Spleen (tissue), 13 donors: ENCODE results near the gene REPS2. TPM values are rescaled to one million over a fixed set of nuclear protein-coding genes. Genes with fewer than 3 reads are reported as not detected.

Source experiments
- DNase-seq: peaks from one replicate; pipeline ENCODE4 v3.0.0-alpha.2; 2020
- H3K27ac ChIP-seq, 8 donors: fragments of 200-600 bp; sonication (generic) in 7 of 8; 1 replicate in 4 of 8; 2 replicates in 4 of 8; pipeline versions ENCODE4 v1.5.0 to v1.8.0; 2016 to 2021; ENCODE audit warnings: inconsistent platforms in 4 of 8, mild to moderate bottlenecking in 4 of 8, moderate library complexity in 1 of 8
- H3K27me3 ChIP-seq, 7 donors: fragments of 200-600 bp; sonication (generic) in 6 of 7; replicated peaks in 1 of 7; 1 replicate in 4 of 7; 2 replicates in 3 of 7; pipeline versions ENCODE4 v1.5.0 to v1.8.0; 2016 to 2021; ENCODE audit warnings: inconsistent platforms in 3 of 7, mild to moderate bottlenecking in 1 of 7
- H3K36me3 ChIP-seq, 6 donors: fragments of 200-600 bp; sonication (generic) in 5 of 6; 1 replicate in 4 of 6; 2 replicates in 2 of 6; pipeline versions ENCODE4 v1.5.0 to v1.8.0; 2016 to 2021; ENCODE audit warnings: inconsistent platforms in 2 of 6
- H3K4me1 ChIP-seq, 6 donors: fragments of 200-600 bp; sonication (generic) in 5 of 6; 1 replicate in 3 of 6; 2 replicates in 3 of 6; pipeline versions ENCODE4 v1.5.0 to v1.8.0; 2016 to 2021; ENCODE audit warnings: inconsistent platforms in 3 of 6
- H3K4me3 ChIP-seq, 8 donors: fragments of 200-600 bp; sonication (generic) in 7 of 8; 1 replicate in 4 of 8; 2 replicates in 4 of 8; pipeline versions ENCODE4 v1.5.0 to v1.8.0; 2016 to 2021; ENCODE audit warnings: inconsistent platforms in 4 of 8, mild to moderate bottlenecking in 4 of 8, moderate library complexity in 2 of 8
- H3K9me3 ChIP-seq, 8 donors: fragments of 200-600 bp; sonication (generic) in 7 of 8; 1 replicate in 4 of 8; 2 replicates in 4 of 8; pipeline versions ENCODE4 v1.5.0 to v1.8.0; 2016 to 2021; ENCODE audit warnings: inconsistent platforms in 4 of 8
- POLR2A ChIP-seq, 3 donors: fragments of 450-650 bp; IDR thresholded peaks; one replicate each; pipeline ENCODE4 v1.5.1; 2017; ENCODE audit warnings: antibody characterized with exemption in 3 of 3, mild to moderate bottlenecking in 1 of 3
- POLR2AphosphoS5 ChIP-seq, 3 donors: sonication (generic); formaldehyde crosslinking; IDR thresholded peaks; one replicate each; pipeline ENCODE4 v1.5.1; 2017; ENCODE audit warnings: antibody characterized with exemption in 3 of 3
- WGBS, 5 donors: extraction: QIAGEN DNeasy Blood & Tissue Kit in 3 of 5; methylation state at CpG; one replicate each; pipeline versions ENCODE4 v1.1.5 to v1.1.7; 2013 to 2018; 5-methylcytosine and 5-hydroxymethylcytosine counted together
- intact Hi-C: fragments of 100-400 bp; cut with DNase I; formaldehyde crosslinking; loops from one replicate; pipeline ENCODE4 v1.15.0; 2023; ENCODE audit warnings: low total_unique reads
- long read RNA-seq, 2 donors: transcript quantifications; one replicate each; lab custom pipeline, GENCODE V29; 2026
- polyA plus RNA-seq, 3 donors: library from polyadenylated mRNA; stranded (reverse); fragments of 200-250 nt; gene quantifications; one replicate each; pipeline ENCODE4 v1.2.1, GENCODE V29; 2013
- total RNA-seq, 7 donors: library from RNA; depleted of rRNA in 3 of 7; stranded (reverse); fragments of >200 nt in 3 of 7; fragmentation: NEBNext Ultra II Directional in 4 of 7; extraction: Animal tissue kit (Norgen Biotek cat#: 25700) in 4 of 7; gene quantifications; one replicate each; pipeline versions ENCODE4 v1.1.0 to v1.2.1, GENCODE V29; 2016 to 2021
- TF ChIP-seq, protein P1 (sequence below), 11 experiments: fragments of 200-600 bp in 7 of 11; fragments of 450-650 bp in 4 of 11; sonication (generic) in 4 of 11; IDR thresholded peaks in 8 of 11; conservative IDR thresholded peaks in 3 of 11; 1 replicate in 7 of 11; 2 replicates in 4 of 11; pipeline versions ENCODE4 v1.4.0 to v1.8.0; 2016 to 2021; ENCODE audit warnings: antibody characterized with exemption in 11 of 11, inconsistent platforms in 4 of 11, mild to moderate bottlenecking in 1 of 11
- donor health status: healthy with polysubstance abuse.
- donor health status: DM: no; HTN: no; CAD: no; lungs with moderate emphysema.
- donor health status: DM: no; HTN: no; CAD: no.
- donor health status: Bipolar disorder and iron deficiency.
- donor health status: healthy.
- donor health status: DM: no; HTN: no; CAD: no.
- donor health status: DM: yes; HTN: yes; CAD: no.

The REPS2 gene
- total RNA-seq (10 to 100 TPM in 2 of 7 donors, 1 to 10 TPM in 5; 5.5 to 18.3 (median 8.8) TPM), polyA plus RNA-seq (1 to 10 TPM; 1.5 to 2.3 (median 1.7) TPM)
- long read RNA-seq, donor 1, full-length matches to known transcripts, result 1 of 1 reads
- long read RNA-seq, donor 1, partial matches to known transcripts, result 0 of 1 reads
- long read RNA-seq, donor 1, other reads (novel, unspliced or antisense), result 0 of 1 reads
- long read RNA-seq, donor 2, result 0 reads

DNA sequence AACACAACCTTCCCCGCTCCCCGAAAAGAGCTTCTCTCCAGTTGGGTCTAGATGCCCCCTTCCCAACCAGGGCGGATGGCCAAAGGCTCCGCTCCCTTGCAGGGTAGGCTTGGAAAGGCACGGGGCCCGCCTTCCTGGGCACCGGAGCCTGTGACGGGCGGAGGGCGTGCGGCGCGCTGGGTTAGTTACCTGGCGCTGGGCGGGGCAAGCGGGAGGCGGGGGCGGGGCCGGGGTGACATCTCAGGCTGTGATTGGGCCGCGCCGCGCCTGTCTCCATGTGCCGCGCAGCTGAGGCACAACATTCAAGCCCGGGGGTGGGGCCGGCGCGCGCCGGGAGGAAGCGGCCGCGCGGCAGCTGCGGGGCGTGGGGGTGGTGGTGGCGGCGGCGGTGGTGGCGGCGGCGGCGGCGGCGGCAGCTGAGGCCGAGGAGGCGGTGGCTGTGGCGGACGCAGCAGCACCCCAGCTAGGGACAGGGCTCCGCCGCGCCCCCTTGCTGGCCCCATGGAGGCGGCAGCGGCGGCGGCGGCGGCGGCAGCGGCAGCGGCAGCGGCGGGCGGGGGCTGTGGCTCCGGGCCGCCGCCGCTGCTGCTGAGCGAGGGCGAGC, at the start of gene REPS2:
Gene REPS2, plus strand, starts transcription at position 298 of the 604 bp plus-strand sequence. Its CDS starts 204 bp downstream, at position 502.
- TF ChIP-seq, protein P1, sequence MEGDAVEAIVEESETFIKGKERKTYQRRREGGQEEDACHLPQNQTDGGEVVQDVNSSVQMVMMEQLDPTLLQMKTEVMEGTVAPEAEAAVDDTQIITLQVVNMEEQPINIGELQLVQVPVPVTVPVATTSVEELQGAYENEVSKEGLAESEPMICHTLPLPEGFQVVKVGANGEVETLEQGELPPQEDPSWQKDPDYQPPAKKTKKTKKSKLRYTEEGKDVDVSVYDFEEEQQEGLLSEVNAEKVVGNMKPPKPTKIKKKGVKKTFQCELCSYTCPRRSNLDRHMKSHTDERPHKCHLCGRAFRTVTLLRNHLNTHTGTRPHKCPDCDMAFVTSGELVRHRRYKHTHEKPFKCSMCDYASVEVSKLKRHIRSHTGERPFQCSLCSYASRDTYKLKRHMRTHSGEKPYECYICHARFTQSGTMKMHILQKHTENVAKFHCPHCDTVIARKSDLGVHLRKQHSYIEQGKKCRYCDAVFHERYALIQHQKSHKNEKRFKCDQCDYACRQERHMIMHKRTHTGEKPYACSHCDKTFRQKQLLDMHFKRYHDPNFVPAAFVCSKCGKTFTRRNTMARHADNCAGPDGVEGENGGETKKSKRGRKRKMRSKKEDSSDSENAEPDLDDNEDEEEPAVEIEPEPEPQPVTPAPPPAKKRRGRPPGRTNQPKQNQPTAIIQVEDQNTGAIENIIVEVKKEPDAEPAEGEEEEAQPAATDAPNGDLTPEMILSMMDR (IDR thresholded peaks at IDR 0.05 in 8 of 11, conservative IDR thresholded peaks at IDR 0.05 in 3 of 11), result no peak
- TF ChIP-seq POLR2A (IDR thresholded peaks at IDR 0.05) (no peak), POLR2AphosphoS5 (IDR thresholded peaks at IDR 0.05) (peak in 2 of 3 donors; percentile 55 to 56)
- H3K9me3 ChIP-seq, result peaks cover 0 to 8% (median 0%) of the 10 kb centered on the region in 8 donors
- peak; percentile 94 for DNase-seq
- peaks cover 0 to 18% (median 3%) of the 10 kb centered on the region in 6 donors for H3K4me1 ChIP-seq
- peak within 1 kb of the TSS; percentile 35 to 81 (median 52) for H3K4me3 ChIP-seq
- 2 to 28% (median 12%) methylated on average over 12 to 69 of the region's 71 CpGs; no CpG with 5 or more reads in 1 of the 5 donors for WGBS, 5 donors
- no peaks in the 10 kb centered on the region for H3K27me3 ChIP-seq
- no peaks in the 10 kb centered on the region for H3K36me3 ChIP-seq
- H3K27ac ChIP-seq, result peak within 1 kb of the TSS in 4 of 8 donors; percentile 28 to 63 (median 44)
- intact Hi-C loops, result loop anchor here (10.0 kb wide), 1 partner anchor 62 kb away; no protein-coding TSS in a partner anchor

DNA sequence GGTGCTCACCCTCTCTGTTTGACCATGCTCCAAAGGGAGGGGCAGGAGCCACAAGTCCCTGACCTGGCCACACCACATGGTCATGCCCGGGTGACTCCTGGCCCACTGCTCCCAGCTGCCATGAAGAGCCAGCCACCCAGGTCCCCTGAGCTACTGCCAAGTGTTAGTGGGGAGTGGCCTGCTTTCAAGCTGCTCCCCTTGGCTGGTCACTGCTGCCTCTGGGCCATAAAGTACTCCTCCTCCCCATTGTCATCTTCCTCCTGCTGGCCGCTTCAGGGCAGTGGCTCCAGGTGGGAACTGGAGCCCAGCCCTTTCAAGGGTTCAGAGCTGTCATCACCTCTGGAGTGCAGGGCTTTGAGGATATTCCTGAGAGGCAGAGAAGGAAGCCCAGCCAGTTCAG, 49.0 kb upstream of the REPS2 start:
- no peaks in the 10 kb centered on the region for H3K36me3 ChIP-seq
- H3K27me3 ChIP-seq, result peaks cover 0 to 24% (median 0%) of the 10 kb centered on the region in 7 donors
- H3K27ac ChIP-seq, result no peak overlapping the region
- H3K4me1 ChIP-seq, result peaks cover 0 to 7% (median 2%) of the 10 kb centered on the region in 6 donors
- no peak overlapping the region for H3K4me3 ChIP-seq
- 50 to 100% (median 83%) methylated on average over 1 to 2 of the region's 2 CpGs; no CpG with 5 or more reads in 1 of the 5 donors for WGBS, 5 donors
- intact Hi-C loops, result no loop called here
- no peak for DNase-seq
- TF ChIP-seq, protein P1 (IDR thresholded peaks at IDR 0.05 in 8 of 11, conservative IDR thresholded peaks at IDR 0.05 in 3 of 11), result no peak
- TF ChIP-seq POLR2A (IDR thresholded peaks at IDR 0.05), result no peak
- TF ChIP-seq POLR2AphosphoS5 (IDR thresholded peaks at IDR 0.05), result no peak
- H3K9me3 ChIP-seq, result no peaks in the 10 kb centered on the region

DNA sequence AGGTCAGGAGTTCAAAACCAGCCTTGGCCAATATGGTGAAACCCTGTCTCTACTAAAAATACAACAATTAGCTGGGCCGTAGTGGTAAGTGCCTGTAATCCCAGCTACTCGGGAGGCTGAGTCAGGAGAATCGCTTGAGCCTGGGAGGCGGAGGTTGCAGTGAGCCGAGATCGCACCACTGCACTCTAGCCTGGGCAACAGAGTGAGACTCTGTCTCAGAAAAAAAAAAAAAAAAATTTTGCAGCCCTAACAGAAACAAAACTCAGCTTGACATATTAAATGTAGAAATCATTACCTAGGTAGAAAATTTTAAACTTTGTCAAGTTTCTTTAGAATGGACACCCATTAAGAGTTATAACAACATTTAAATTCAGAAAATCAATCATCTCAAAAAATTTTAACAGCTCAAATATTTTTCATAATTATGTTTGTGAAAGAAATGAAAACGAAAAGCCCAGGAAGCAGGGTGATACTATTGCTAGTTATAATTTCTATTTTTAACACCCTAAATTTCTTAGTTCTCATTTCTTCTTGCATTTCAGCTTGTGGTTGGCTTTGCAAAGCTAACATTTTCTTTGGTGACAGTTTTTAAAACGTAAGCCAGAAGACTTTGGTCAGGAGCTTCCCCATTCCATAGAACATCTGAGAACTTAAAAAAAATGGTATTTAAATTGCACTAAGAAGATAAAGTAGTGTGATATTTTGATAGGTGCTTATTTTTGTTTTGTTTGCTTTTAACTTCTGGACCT, 43.0 kb upstream of the REPS2 start:
- H3K4me3 ChIP-seq, result no peak overlapping the region
- peaks cover 0 to 29% (median 0%) of the 10 kb centered on the region in 7 donors for H3K27me3 ChIP-seq
- no peaks in the 10 kb centered on the region for H3K9me3 ChIP-seq
- intact Hi-C loops, result no loop called here
- 50 to 66% (median 58%) methylated on average over 8 of the region's 8 CpGs for WGBS, 5 donors
- H3K4me1 ChIP-seq, result no peaks in the 10 kb centered on the region
- TF ChIP-seq POLR2AphosphoS5 (IDR thresholded peaks at IDR 0.05), result no peak
- peak overlapping the region in 1 of 8 donors; percentile 27 for H3K27ac ChIP-seq
- H3K36me3 ChIP-seq, result no peaks in the 10 kb centered on the region
- DNase-seq, result no peak

DNA sequence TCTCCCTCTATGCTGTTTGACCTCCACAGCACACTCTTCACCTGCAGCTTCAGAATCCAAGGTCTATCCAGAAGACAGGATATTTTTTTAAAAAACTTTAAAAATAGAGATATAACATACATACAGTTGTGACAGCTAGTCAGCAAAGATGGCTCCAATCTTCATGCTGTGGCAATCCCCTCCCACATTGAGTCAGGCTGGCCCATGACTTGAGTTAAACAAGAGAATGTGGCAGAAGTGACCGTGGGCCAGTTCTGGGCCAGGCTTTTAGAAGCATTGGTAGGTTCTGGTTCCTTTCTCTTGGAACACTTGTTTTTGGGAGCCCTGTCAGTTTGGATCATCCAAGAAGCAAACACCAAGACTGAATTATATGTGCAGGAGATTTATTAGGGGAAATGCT, 36.1 kb upstream of the REPS2 start:
- Histone ChIP-seq H3K4me1 (no peaks in the 10 kb centered on the region), H3K9me3 (no peaks in the 10 kb centered on the region), H3K36me3 (no peaks in the 10 kb centered on the region), H3K4me3 (no peak overlapping the region), H3K27me3 (peaks cover 0 to 8% (median 0%) of the 10 kb centered on the region in 7 donors), H3K27ac (no peak overlapping the region)
- no peak for TF ChIP-seq POLR2A (IDR thresholded peaks at IDR 0.05)
- DNase-seq, result no peak
- 65 to 100% (median 87%) methylated on average over 1 of the region's 1 CpG for WGBS, 5 donors
- intact Hi-C loops, result no loop called here
